Effector memory CD8-positive, alpha-beta T cell (primary cell): ENCODE results near the gene LRCOL1.
"Not testable (repeated sequence)": the region's sequence is repeated elsewhere in the genome, so short reads cannot be mapped to it uniquely, and the experiment has no call there.

Experiments
- ATAC-seq: fragments of 150-1000 bp; cut with Tn5 transposase; replicated peaks from 2 replicates; pipeline ENCODE4 v1.10.0; 2021; ENCODE audit warnings: mild to moderate bottlenecking, moderate library complexity
- DNase-seq, 3 experiments: peaks; one replicate each; pipeline ENCODE4 v3.0.0; 2021
- H3K27ac Mint-ChIP-seq, 2 donors: one replicate each; pipeline ENCODE4 v1.8.0; 2022; ENCODE audit warnings: mild to moderate bottlenecking in 2 of 2, mixed read lengths in 2 of 2, moderate library complexity in 2 of 2
- H3K27me3 Mint-ChIP-seq, 2 donors: one replicate each; pipeline ENCODE4 v1.8.0; 2022; ENCODE audit warnings: mixed read lengths in 2 of 2
- H3K36me3 Mint-ChIP-seq: one replicate; pipeline ENCODE4 v1.8.0; 2022; ENCODE audit warnings: mild to moderate bottlenecking, moderate library complexity, mixed read lengths; ENCODE audit not compliant: insufficient read depth
- H3K4me1 Mint-ChIP-seq, 2 donors: one replicate each; pipeline ENCODE4 v1.8.0; 2022; ENCODE audit warnings: low read depth in 2 of 2, mixed read lengths in 2 of 2
- H3K4me3 Mint-ChIP-seq, 2 donors: one replicate each; pipeline ENCODE4 v1.8.0; 2022; ENCODE audit warnings: mild to moderate bottlenecking in 2 of 2, mixed read lengths in 2 of 2, moderate library complexity in 2 of 2
- H3K9me3 Mint-ChIP-seq, 2 donors: one replicate each; pipeline ENCODE4 v1.8.0; 2022; ENCODE audit warnings: mixed read lengths in 2 of 2

Gene LRCOL1

DNA sequence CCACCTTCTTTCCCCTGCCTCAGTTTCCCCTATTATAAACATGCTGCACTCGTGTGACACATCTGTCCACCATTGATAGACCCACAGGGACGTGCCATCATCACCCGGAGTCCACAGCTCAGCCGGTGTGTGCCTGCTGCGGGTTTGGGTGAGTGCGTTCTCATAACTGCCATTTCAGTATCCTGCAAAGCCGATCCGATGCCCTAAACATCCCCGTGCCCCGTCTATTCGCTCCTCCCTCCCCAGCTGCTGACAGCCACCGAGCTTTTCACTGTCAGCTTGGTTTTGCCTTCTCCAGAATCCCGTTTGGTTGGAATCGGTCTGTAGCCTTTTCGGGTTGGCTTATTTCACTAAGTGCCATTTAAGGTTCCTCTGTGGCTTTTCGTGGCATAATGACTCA, 3.9 kb downstream of the LRCOL1 start:
- Mint-ChIP-seq H3K9me3 (no peaks in the 10 kb centered on the region), H3K4me3 (no peak overlapping the region), H3K36me3 (no peaks in the 10 kb centered on the region), H3K4me1 (peaks cover 0 to 8% of the 10 kb centered on the region in 2 donors), H3K27ac (no peak overlapping the region), H3K27me3 (peaks cover 60 to 87% of the 10 kb centered on the region in 2 donors)
- DNase-seq: no peak
- no peak for ATAC-seq

- Mint-ChIP-seq H3K36me3 (no peaks in the 10 kb centered on the region), H3K9me3 (no peaks in the 10 kb centered on the region), H3K4me3 (no peak overlapping the region), H3K27ac (no peak overlapping the region), H3K4me1 (peaks cover 2 to 10% of the 10 kb centered on the region in 2 donors), H3K27me3 (peaks cover 56 to 87% of the 10 kb centered on the region in 2 donors)
- ATAC-seq (no peak), DNase-seq (no peak)
These were observed 4.5 kb downstream of the LRCOL1 start for GRCh38 chr12:132605892-132606291.

DNA sequence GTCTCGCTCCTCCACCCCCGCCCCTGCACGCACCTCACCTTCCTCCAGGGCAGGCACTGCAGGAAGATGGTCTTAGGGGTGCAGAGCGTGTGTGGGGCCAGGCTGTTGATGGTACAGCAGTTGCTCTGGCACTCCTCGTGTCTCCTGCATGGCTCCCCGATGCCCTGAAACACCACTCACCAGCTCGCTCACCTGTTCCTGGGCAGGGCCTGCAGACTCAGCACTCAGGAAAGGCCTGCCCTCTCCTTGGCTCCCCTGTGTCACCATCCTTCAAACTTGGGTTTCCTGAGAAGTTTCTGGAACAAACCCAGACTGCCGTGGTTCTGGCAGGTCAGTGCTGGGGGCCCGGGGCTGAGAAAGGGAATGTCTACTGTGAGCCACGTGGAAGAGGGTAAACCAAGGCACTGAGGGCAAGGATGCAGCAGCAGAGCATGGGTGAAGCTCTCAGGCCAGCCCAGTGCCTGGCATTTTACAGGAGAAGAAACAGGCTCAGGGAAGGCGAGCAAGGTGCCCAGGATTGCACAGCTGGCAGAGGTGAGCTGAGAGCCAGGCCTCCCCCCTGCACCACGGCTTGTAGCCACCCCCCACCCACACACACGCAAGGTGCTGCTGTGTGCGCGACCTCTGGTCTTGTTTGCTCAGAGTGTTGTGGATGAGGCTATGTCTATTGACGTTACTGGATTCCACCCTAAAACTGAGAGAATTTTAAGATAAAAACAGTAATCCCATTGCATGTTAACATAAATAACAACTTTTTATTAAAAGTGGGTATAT, 5.5 kb downstream of the LRCOL1 start:
- Mint-ChIP-seq H3K4me3 (no peak overlapping the region), H3K9me3 (no peaks in the 10 kb centered on the region), H3K27me3 (peaks cover 48 to 85% of the 10 kb centered on the region in 2 donors), H3K4me1 (peaks cover 3 to 12% of the 10 kb centered on the region in 2 donors), H3K27ac (no peak overlapping the region), H3K36me3 (no peaks in the 10 kb centered on the region)
- no peak for DNase-seq
- no peak for ATAC-seq

DNA sequence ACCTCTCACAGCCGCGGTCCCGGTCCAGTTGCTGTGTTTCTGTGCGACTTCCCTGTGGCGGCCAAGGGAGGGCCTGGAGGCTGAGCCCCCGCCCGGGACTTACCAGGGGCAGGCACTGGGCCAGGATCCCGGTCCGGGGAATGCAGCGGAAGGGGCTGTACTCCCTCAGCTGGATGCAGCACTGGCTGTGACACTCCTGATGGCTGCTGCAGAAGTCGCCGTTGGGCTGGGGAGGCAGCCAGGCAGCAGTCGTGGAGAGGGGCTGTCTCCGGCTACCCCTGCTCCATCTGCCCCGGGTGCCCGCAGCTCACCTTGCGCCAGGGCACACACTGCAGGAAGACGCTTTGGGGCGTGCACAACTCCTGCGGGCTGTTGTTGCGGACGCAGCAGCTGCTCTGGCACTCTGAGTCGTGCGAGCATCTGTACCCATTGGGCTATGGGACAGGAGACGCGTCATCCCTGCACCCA, 6.2 kb downstream of the LRCOL1 start:
- no peaks in the 10 kb centered on the region for H3K36me3 Mint-ChIP-seq
- no peak for DNase-seq
- peaks cover 44 to 79% of the 10 kb centered on the region in 2 donors for H3K27me3 Mint-ChIP-seq
- H3K27ac Mint-ChIP-seq: no peak overlapping the region
- no peaks in the 10 kb centered on the region for H3K9me3 Mint-ChIP-seq
- peaks cover 3 to 12% of the 10 kb centered on the region in 2 donors for H3K4me1 Mint-ChIP-seq
- H3K4me3 Mint-ChIP-seq: no peak overlapping the region
- ATAC-seq: no peak

DNA sequence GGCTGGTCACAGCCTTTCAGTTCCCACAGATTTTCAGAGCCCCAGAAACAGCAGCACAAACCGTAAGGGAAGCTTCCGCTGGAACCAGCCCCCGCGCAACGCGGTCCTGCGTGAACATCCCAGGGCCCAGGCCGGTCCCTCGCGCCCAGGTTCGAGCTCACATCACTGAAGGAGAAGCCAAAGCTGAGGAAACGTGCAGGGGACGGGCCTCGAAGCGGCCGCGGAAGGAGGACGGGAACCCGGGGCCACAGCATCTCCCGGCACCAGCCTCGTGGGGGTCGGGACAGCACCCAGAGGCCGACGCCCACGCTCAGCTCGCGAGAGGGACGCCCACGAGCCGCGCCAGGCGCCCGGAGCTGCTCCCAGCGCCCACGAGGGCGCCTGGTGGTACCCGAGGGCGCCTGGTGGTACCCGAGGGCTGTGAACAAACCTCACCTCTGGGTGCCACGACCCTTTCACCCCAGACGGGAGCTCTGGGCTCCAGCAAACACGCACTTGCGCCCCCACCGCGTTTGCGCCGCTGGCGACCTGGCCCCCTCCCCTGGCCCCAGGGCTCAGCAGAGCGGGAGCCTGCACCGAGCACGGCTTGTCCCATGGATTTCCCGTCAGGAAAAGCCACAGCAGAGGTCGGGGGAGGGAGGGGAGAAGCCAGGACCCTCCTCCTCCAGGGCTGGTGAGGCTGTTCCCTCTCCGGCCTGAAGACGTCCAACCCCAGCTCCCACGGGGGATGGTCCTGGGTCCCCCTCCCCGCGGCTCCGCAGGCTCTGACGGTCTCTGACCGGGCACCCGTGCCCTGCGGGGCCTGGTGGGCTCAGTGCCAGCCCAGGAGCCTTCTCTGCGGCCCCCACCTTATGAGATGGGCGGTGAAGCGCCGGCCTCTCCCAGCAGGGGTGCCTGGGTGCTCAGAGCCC, 6.9 kb downstream of the LRCOL1 start:
- H3K36me3 Mint-ChIP-seq: peaks cover 5% of the 10 kb centered on the region
- ATAC-seq: no peak
- no peaks in the 10 kb centered on the region for H3K9me3 Mint-ChIP-seq
- peaks cover 8 to 17% of the 10 kb centered on the region in 2 donors for H3K4me1 Mint-ChIP-seq
- H3K27me3 Mint-ChIP-seq: peaks cover 49 to 77% of the 10 kb centered on the region in 2 donors
- peak overlapping the region in 1 of 2 donors; percentile 40 for H3K4me3 Mint-ChIP-seq
- no peak for DNase-seq
- H3K27ac Mint-ChIP-seq: no peak overlapping the region

GRCh38 chr12:132602572-132603239, 7.7 kb downstream of the LRCOL1 start:
- Mint-ChIP-seq H3K36me3 (peaks cover 5% of the 10 kb centered on the region), H3K9me3 (no peaks in the 10 kb centered on the region), H3K4me1 (peaks cover 10 to 16% of the 10 kb centered on the region in 2 donors), H3K4me3 (peak overlapping the region in 1 of 2 donors; percentile 40), H3K27me3 (peaks cover 43 to 75% of the 10 kb centered on the region in 2 donors), H3K27ac (no peak overlapping the region)
- DNase-seq: no peak
- ATAC-seq: no peak

GRCh38 chr12:132601171-132601883, 9.1 kb downstream of the LRCOL1 start:
- H3K27ac Mint-ChIP-seq: peak overlapping the region in 1 of 2 donors; percentile 79
- H3K4me1 Mint-ChIP-seq: peaks cover 16 to 21% of the 10 kb centered on the region in 2 donors
- peaks cover 42 to 71% of the 10 kb centered on the region in 2 donors for H3K27me3 Mint-ChIP-seq
- H3K36me3 Mint-ChIP-seq: peaks cover 9% of the 10 kb centered on the region
- no peaks in the 10 kb centered on the region for H3K9me3 Mint-ChIP-seq
- DNase-seq (no peak), ATAC-seq (no peak)
- peak overlapping the region; percentile 92 to 99 for H3K4me3 Mint-ChIP-seq

GRCh38 chr12:132600048-132601032, 10.0 kb downstream of the LRCOL1 start:
- H3K4me1 Mint-ChIP-seq: peaks cover 16 to 21% of the 10 kb centered on the region in 2 donors
- ATAC-seq (peak; percentile 54), DNase-seq (peak in 1 of 3 experiments; percentile 15)
- H3K27me3 Mint-ChIP-seq: peaks cover 40 to 65% of the 10 kb centered on the region in 2 donors
- H3K4me3 Mint-ChIP-seq: peak overlapping the region; percentile 92 to 99
- peak overlapping the region; percentile 51 to 79 for H3K27ac Mint-ChIP-seq
- H3K9me3 Mint-ChIP-seq: no peaks in the 10 kb centered on the region
- H3K36me3 Mint-ChIP-seq: peaks cover 16% of the 10 kb centered on the region

DNA sequence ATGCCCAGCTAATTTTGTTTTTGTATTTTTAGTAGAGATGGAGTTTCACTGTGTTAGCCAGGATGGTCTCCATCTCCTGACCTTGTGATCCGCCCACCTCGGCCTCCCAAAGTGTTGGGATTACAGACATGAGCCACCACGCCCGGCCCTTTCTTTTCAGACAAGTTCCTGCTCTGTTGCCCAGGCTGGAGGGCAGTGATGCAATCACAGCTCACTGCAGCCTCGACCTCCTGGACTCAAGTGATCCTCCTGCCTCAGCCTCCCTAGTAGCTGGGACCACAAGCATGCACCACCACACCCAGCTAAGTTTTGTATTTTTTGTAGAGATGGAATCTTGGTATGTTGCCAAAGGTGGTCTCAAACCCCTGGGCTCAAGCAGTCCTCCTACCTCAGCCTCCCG, 10.9 kb downstream of the LRCOL1 start:
- H3K4me1 Mint-ChIP-seq: peaks cover 16 to 21% of the 10 kb centered on the region in 2 donors
- not testable (repeated sequence) for DNase-seq, ATAC-seq, H3K9me3 Mint-ChIP-seq
- peak overlapping the region in 1 of 2 donors; percentile 51 for H3K27ac Mint-ChIP-seq
- peaks cover 34 to 58% of the 10 kb centered on the region in 2 donors for H3K27me3 Mint-ChIP-seq
- H3K4me3 Mint-ChIP-seq: peak overlapping the region; percentile 92 to 99
- H3K36me3 Mint-ChIP-seq: peaks cover 16% of the 10 kb centered on the region

GRCh38 chr12:132597333-132598316, 12.8 kb downstream of the LRCOL1 start:
- Mint-ChIP-seq H3K4me3 (peak overlapping the region; percentile 71 to 88), H3K27ac (peak overlapping the region in 1 of 2 donors; percentile 11), H3K27me3 (peaks cover 35 to 59% of the 10 kb centered on the region in 2 donors), H3K36me3 (peaks cover 19% of the 10 kb centered on the region), H3K4me1 (peaks cover 20 to 21% of the 10 kb centered on the region in 2 donors), H3K9me3 (no peaks in the 10 kb centered on the region)
- no peak for ATAC-seq
- DNase-seq: peak in 1 of 3 experiments; percentile 8

DNA sequence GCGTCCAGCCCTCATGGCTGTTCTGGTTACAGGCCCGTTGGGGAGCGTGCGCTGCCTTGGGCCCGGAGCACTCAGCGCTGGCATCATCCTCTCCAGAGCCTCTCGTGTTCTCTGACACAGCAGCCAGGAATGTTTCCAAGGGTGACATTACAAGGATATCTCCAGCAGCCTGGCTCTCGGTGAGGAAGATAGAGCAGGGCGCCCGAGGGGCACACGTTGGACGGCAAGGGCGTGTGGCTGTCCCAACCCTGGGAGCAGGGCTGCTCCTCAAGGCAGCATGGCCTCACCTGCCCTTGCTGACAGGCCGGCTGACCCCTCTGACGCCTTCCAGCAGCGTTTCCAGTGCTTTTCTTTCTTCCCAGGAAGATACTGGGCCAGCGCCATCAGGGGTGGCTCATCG, 14.4 kb downstream of the LRCOL1 start:
- Mint-ChIP-seq H3K36me3 (peaks cover 20% of the 10 kb centered on the region), H3K9me3 (no peaks in the 10 kb centered on the region), H3K4me1 (peaks cover 19 to 20% of the 10 kb centered on the region in 2 donors), H3K4me3 (no peak overlapping the region), H3K27ac (no peak overlapping the region), H3K27me3 (peaks cover 29 to 47% of the 10 kb centered on the region in 2 donors)
- ATAC-seq: no peak
- DNase-seq: no peak
